H1 (cell line): ENCODE results near the gene CD47. TPM values are rescaled to one million over a fixed set of nuclear protein-coding genes. Genes with fewer than 3 reads are reported as not detected.

Experiments
- CTCF ChIA-PET: fragments of 300-600 bp; sonication (Branson Sonifier 250); formaldehyde crosslinking; loops from one replicate; lab custom pipeline; 2021; ENCODE audit not compliant: partially characterized antibody; lab: Charles Lee
- POLR2A ChIA-PET: fragments of 300-600 bp; sonication (Branson Sonifier 250); formaldehyde crosslinking; loops from one replicate; lab custom pipeline; 2021; ENCODE audit warnings: inconsistent platforms; ENCODE audit not compliant: partially characterized antibody; lab: Charles Lee
- DNase-seq, 2 experiments: peaks; one replicate each; pipeline versions ENCODE4 v3.0.0 to v3.0.0-alpha.2; 2010 to 2022; ENCODE audit warnings: low spot score in 2 of 2, low read depth in 1 of 2, mixed read lengths in 1 of 2
- FAIRE-seq: peaks from 2 replicates; lab custom pipeline; 2011; peaks lifted over from hg19 to GRCh38; lab: Jason Lieb, UNC
- H2AFZ ChIP-seq: 2 replicates; pipeline ENCODE4 v1.8.1; 2012; ENCODE audit warnings: low read length, inconsistent platforms
- H2AK5ac ChIP-seq: 2 replicates; pipeline ENCODE4 v1.6.1; 2013; ENCODE audit warnings: low read depth, low read length
- H2BK120ac ChIP-seq: replicated peaks from 2 replicates; pipeline ENCODE3; 2013; ENCODE audit warnings: low read depth, low read length, inconsistent platforms
- H2BK12ac ChIP-seq: 2 replicates; pipeline ENCODE4 v1.6.1; 2013; ENCODE audit warnings: low read depth, low read length
- H2BK15ac ChIP-seq: 2 replicates; pipeline ENCODE4 v1.6.1; 2013; ENCODE audit warnings: low read length
- H2BK20ac ChIP-seq: 2 replicates; pipeline ENCODE4 v1.6.1; 2013; ENCODE audit warnings: low read length
- H2BK5ac ChIP-seq: 2 replicates; pipeline ENCODE4 v1.6.1; 2013; ENCODE audit warnings: low read depth, low read length
- H3K14ac ChIP-seq: 2 replicates; pipeline ENCODE4 v1.6.1; 2013; ENCODE audit warnings: inconsistent platforms; ENCODE audit not compliant: insufficient read length
- H3K18ac ChIP-seq: 2 replicates; pipeline ENCODE4 v1.6.1; 2013; ENCODE audit warnings: low read length; ENCODE audit errors: extremely low read depth
- H3K23ac ChIP-seq: 2 replicates; pipeline ENCODE4 v1.6.1; 2013; ENCODE audit warnings: inconsistent platforms; ENCODE audit not compliant: insufficient read length
- H3K23me2 ChIP-seq: 2 replicates; pipeline ENCODE4 v1.6.1; 2013; ENCODE audit warnings: low read depth, low read length
- H3K27ac ChIP-seq: 2 replicates; pipeline ENCODE4 v1.6.1; 2011; ENCODE audit warnings: low read depth, low read length, inconsistent platforms
- H3K27me3 ChIP-seq, 4 experiments: replicated peaks in 1 of 4; 1 replicate in 1 of 4; 2 replicates in 3 of 4; pipeline versions ENCODE4 v1.6.1 to v1.8.1; 2011 to 2013; ENCODE audit warnings: low read length in 3 of 4, mild to moderate bottlenecking in 3 of 4, inconsistent platforms in 2 of 4, mixed read lengths in 2 of 4, moderate library complexity in 1 of 4; ENCODE audit not compliant: control insufficient read depth in 3 of 4, insufficient read depth in 3 of 4; ENCODE audit errors: extremely low read depth in 1 of 4
- H3K36me3 ChIP-seq, 4 experiments: 2 replicates each; pipeline versions ENCODE4 v1.6.1 to v1.8.1; 2011 to 2013; ENCODE audit warnings: mild to moderate bottlenecking in 4 of 4, low read length in 3 of 4, moderate library complexity in 2 of 4, control low read depth in 1 of 4, inconsistent platforms in 1 of 4; ENCODE audit not compliant: insufficient read depth in 4 of 4, control insufficient read depth in 2 of 4
- H3K4ac ChIP-seq: replicated peaks from 2 replicates; pipeline ENCODE3; 2013; ENCODE audit warnings: low read length, low read depth, mixed read lengths, inconsistent platforms; ENCODE audit not compliant: insufficient read length
- H3K4me1 ChIP-seq, 4 experiments: replicated peaks in 1 of 4; 1 replicate in 1 of 4; 2 replicates in 3 of 4; pipeline versions ENCODE4 v1.6.1 to v1.8.1; 2011 to 2013; ENCODE audit warnings: low read length in 3 of 4, inconsistent platforms in 2 of 4, mixed read lengths in 1 of 4; ENCODE audit not compliant: insufficient read depth in 4 of 4, control insufficient read depth in 3 of 4
- H3K4me2 ChIP-seq, 2 experiments: 2 replicates each; pipeline versions ENCODE4 v1.6.1 to v1.8.1; 2011 to 2013; ENCODE audit warnings: low read depth in 2 of 2, low read length in 2 of 2, control low read depth in 1 of 2, inconsistent platforms in 1 of 2, mild to moderate bottlenecking in 1 of 2; ENCODE audit not compliant: insufficient read depth in 1 of 2
- H3K4me3 ChIP-seq, 4 experiments: fragments of 200-600, 300-600 bp in 1 of 4; sonication (generic), shearing (Covaris generic), sonication (Bioruptor Twin) in 1 of 4; 2 replicates each; pipeline versions ENCODE4 v1.5.1 to v1.8.1; 2011 to 2016; ENCODE audit warnings: low read length in 4 of 4, low read depth in 3 of 4, control low read depth in 2 of 4, inconsistent platforms in 2 of 4, mild to moderate bottlenecking in 2 of 4, mixed read lengths in 1 of 4, moderate library complexity in 1 of 4; ENCODE audit not compliant: insufficient read depth in 2 of 4; ENCODE audit errors: extremely low read depth in 1 of 4
- H3K56ac ChIP-seq: replicated peaks from 2 replicates; pipeline ENCODE3; 2013; ENCODE audit warnings: low read depth, mild to moderate bottlenecking, mixed read lengths, low read length, inconsistent platforms; ENCODE audit not compliant: insufficient read length
- H3K79me1 ChIP-seq: 2 replicates; pipeline ENCODE4 v1.6.1; 2013; ENCODE audit warnings: low read depth, low read length, control low read depth
- H3K79me2 ChIP-seq, 2 experiments: 2 replicates each; pipeline versions ENCODE4 v1.6.1 to v1.8.1; 2012 to 2013; ENCODE audit warnings: low read length in 2 of 2, mild to moderate bottlenecking in 2 of 2, inconsistent platforms in 1 of 2; ENCODE audit not compliant: insufficient read depth in 2 of 2, control insufficient read depth in 1 of 2
- H3K9ac ChIP-seq, 4 experiments: replicated peaks in 1 of 4; 1 replicate in 1 of 4; 2 replicates in 3 of 4; pipeline versions ENCODE4 v1.6.1 to v1.8.1; 2011 to 2013; ENCODE audit warnings: low read depth in 3 of 4, low read length in 3 of 4, control low read depth in 2 of 4, mild to moderate bottlenecking in 2 of 4, moderate library complexity in 2 of 4, inconsistent platforms in 1 of 4; ENCODE audit errors: extremely low read depth in 1 of 4
- H3K9me3 ChIP-seq, 2 experiments: 2 replicates each; pipeline versions ENCODE4 v1.6.1 to v1.8.1; 2012 to 2013; ENCODE audit warnings: mild to moderate bottlenecking in 2 of 2, moderate library complexity in 2 of 2, control low read depth in 1 of 2, inconsistent platforms in 1 of 2, low read depth in 1 of 2, low read length in 1 of 2, mixed read lengths in 1 of 2; ENCODE audit not compliant: insufficient read depth in 2 of 2
- H4K20me1 ChIP-seq, 2 experiments: replicated peaks in 1 of 2; 2 replicates each; pipeline versions ENCODE3 to v1.8.1; 2011 to 2013; ENCODE audit warnings: inconsistent platforms in 2 of 2, low read length in 2 of 2, mild to moderate bottlenecking in 1 of 2; ENCODE audit not compliant: insufficient read depth in 2 of 2, control insufficient read depth in 1 of 2
- H4K5ac ChIP-seq: 2 replicates; pipeline ENCODE4 v1.6.1; 2013; ENCODE audit warnings: low read length, low read depth, mixed read lengths, inconsistent platforms; ENCODE audit not compliant: insufficient read length
- H4K8ac ChIP-seq: 2 replicates; pipeline ENCODE4 v1.8.0; 2013; ENCODE audit warnings: mild to moderate bottlenecking, moderate library complexity, low read length, inconsistent platforms; ENCODE audit not compliant: insufficient read depth; ENCODE audit errors: extremely low read depth
- H4K91ac ChIP-seq: replicated peaks from 2 replicates; pipeline ENCODE3; 2013; ENCODE audit warnings: low read length, mixed read lengths, inconsistent platforms; ENCODE audit not compliant: insufficient read length
- ATF2 ChIP-seq: IDR thresholded peaks from 2 replicates; pipeline ENCODE4 v1.6.1; 2012; ENCODE audit warnings: low read length, inconsistent platforms
- HDAC6 ChIP-seq: IDR thresholded peaks from one replicate; pipeline ENCODE4 v1.7.1; 2012; ENCODE audit warnings: low read depth, mild to moderate bottlenecking, inconsistent platforms, low read length, moderate library complexity
- KDM4A ChIP-seq: IDR thresholded peaks from one replicate; pipeline ENCODE4 v1.7.1; 2012; ENCODE audit warnings: low read depth, mild to moderate bottlenecking, moderate library complexity, low read length, inconsistent platforms; ENCODE audit not compliant: severe bottlenecking
- SP4 ChIP-seq: IDR thresholded peaks from 2 replicates; pipeline ENCODE4 v1.6.1; 2012; ENCODE audit warnings: low read length, inconsistent platforms
- WGBS, 2 experiments: shearing (Covaris generic) in 1 of 2; methylation state at CpG; one replicate each; pipeline versions ENCODE4 v1.1.6 to v1.1.7; 2013 to 2015; ENCODE audit warnings: low lambda C conversion rate in 2 of 2, mixed read lengths in 2 of 2, inconsistent platforms in 1 of 2, low coverage in 1 of 2, missing lambda C conversion rate in 1 of 2; ENCODE audit not compliant: insufficient replicate concordance in 2 of 2, insufficient coverage in 1 of 2, insufficient read length in 1 of 2; ENCODE audit errors: extremely low coverage in 1 of 2, missing lambda C conversion rate in 1 of 2; 5-methylcytosine and 5-hydroxymethylcytosine counted together
- polyA plus RNA-seq, 7 experiments: library from polyadenylated mRNA; depleted of rRNA in 3 of 7; stranded (reverse) in 5 of 7; unstranded in 2 of 7; fragments of >200 nt in 5 of 7; fragments of 200-250 nt in 2 of 7; gene quantifications; 1 replicate in 5 of 7; 2 replicates in 1 of 7; 4 replicates in 1 of 7; pipeline versions ENCODE4 v1.2.1 to v1.2.3, GENCODE V29; 2011 to 2013; ENCODE audit warnings: missing spikeins in 2 of 7, mixed read lengths in 2 of 7
- total RNA-seq: library from RNA; stranded (reverse); fragmentation: NEBNext Ultra II Directional; extraction: Animal tissue kit (Norgen Biotek cat#: 25700); gene quantifications from 2 replicates; pipeline ENCODE4 v1.2.1, GENCODE V29; 2021

Gene CD47
- total and polyA plus RNA-seq, 2 of the 8 experiments (the other 6 are each of a cell fraction or from before 2014, with no cell fraction given), result 14.4 to 19.3 TPM

GRCh38 chr3:108092501-108092900 lies 1.7 kb upstream of the CD47 start:
- Histone ChIP-seq H2BK20ac (no peak overlapping the region), H4K20me1 (peaks cover 0 to 1% of the 10 kb centered on the region in 2 experiments), H3K36me3 (no peaks in the 10 kb centered on the region), H3K23ac (no peak overlapping the region), H3K9me3 (peaks cover 0 to 4% of the 10 kb centered on the region in 2 experiments; a peak in 1 of 4 replicates), H2BK120ac (no peak overlapping the region), H3K4me2 (no peak overlapping the region; a peak in 1 of 4 replicates), H3K4ac (no peak overlapping the region), H3K56ac (no peak overlapping the region), H4K5ac (no peak overlapping the region), H4K91ac (no peak overlapping the region), H2BK15ac (no peak overlapping the region), H3K14ac (no peak overlapping the region), H3K4me3 (no peak overlapping the region), H2AK5ac (no peak overlapping the region; the same call in 1 of the 2 replicates), H2BK12ac (no peak overlapping the region), H3K18ac (no peak overlapping the region), H2AFZ (no peak overlapping the region), H3K9ac (no peak overlapping the region), H3K27me3 (peaks cover 10 to 19% (median 15%) of the 10 kb centered on the region in 4 experiments), H3K4me1 (peaks cover 0 to 3% (median 1%) of the 10 kb centered on the region in 4 experiments; a peak in 3 of 7 replicates), H2BK5ac (no peak overlapping the region), H3K79me1 (no peaks in the 10 kb centered on the region), H3K27ac (no peak overlapping the region), H3K23me2 (peaks cover 10% of the 10 kb centered on the region; the same call in 1 of the 2 replicates), H4K8ac (no peak overlapping the region), H3K79me2 (peaks cover 0 to 4% of the 10 kb centered on the region in 2 experiments; a peak in 1 of 4 replicates)
- ChIA-PET POLR2A (no interaction called here), CTCF (interaction anchor here (0.7 to 1.7 kb wide), 3 partner anchors 13 to 164 kb away, joined by 4 to 6 read pairs (median 4); no protein-coding TSS in a partner anchor)
- DNase-seq (no peak), FAIRE-seq (no peak)
- no peak for TF ChIP-seq KDM4A
- TF ChIP-seq ATF2, result no peak
- no peak for TF ChIP-seq HDAC6
- TF ChIP-seq SP4, result no peak
- 94% methylated on average over 3 of the region's 3 CpGs; no CpG with 5 or more reads in 1 of the 2 experiments for WGBS, 2 experiments
